D721Med (cell line): ENCODE data around the gene XRCC4.

ENCODE experiments used
- DNase-seq: peaks from one replicate; pipeline ENCODE4 v3.0.0; 2011; ENCODE audit warnings: low spot score; ENCODE audit not compliant: insufficient read length
- FAIRE-seq: peaks from 2 replicates; lab custom pipeline; 2011; peaks lifted over from hg19 to GRCh38; lab: Jason Lieb, UNC
- CTCF ChIP-seq: IDR thresholded peaks from 2 replicates; pipeline ENCODE4 v1.5.1; 2012; ENCODE audit warnings: mild to moderate bottlenecking, control low read depth; ENCODE audit not compliant: insufficient read depth; ENCODE audit errors: missing control alignments

The XRCC4 gene

DNA sequence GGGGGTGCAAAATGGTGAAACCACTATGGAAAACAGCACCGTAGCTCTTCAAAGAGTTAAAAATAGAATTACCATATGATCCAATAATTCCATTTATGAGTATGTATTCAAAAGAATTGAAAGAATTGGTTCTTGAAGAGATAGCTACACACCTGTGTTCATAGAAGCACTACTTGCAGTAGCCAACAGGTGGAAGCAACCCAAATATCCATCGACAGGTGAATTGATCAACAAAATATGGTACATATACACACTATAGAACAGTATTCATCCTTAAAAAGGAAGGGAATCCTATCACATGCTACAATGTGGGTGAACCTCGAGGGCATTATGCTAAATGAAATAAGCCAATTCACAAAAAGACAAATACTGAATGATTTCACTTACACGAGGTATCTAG is 308.5 kb downstream of the XRCC4 start:
- FAIRE-seq (no peak), DNase-seq (no peak)
- no peak for TF ChIP-seq CTCF

DNA sequence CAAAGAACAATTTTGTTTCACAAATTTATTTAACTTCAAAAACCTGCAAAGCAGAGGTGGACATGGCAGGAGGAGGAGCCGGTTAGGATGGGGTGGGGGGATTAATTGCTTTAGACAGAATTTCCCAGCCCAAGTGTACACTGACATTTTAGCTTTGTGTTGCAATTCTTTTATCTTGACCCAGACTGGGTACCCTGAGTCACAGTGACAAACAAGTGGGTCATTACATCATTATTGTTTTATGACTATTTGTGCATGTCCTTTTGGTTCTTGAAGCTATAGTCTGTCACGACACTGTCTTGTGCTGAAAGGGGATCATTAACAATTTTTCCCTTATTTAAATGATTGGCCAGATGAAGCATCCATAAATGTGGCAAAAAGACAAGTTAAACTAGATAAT is 309.7 kb downstream of the XRCC4 start:
- FAIRE-seq = no peak
- no peak for TF ChIP-seq CTCF
- no peak for DNase-seq

GRCh38 chr5:83388608-83389007 is 311.3 kb downstream of the XRCC4 start:
- no peak for TF ChIP-seq CTCF
- DNase-seq (no peak), FAIRE-seq (no peak)

- FAIRE-seq (no peak), DNase-seq (no peak)
These were observed 315.6 kb downstream of the XRCC4 start for GRCh38 chr5:83392766-83393503.

GRCh38 chr5:83393504-83393866 is 316.1 kb downstream of the XRCC4 start:
- FAIRE-seq (no peak), DNase-seq (no peak)
- no peak for TF ChIP-seq CTCF

More at GRCh38 chr5:83392766-83393503, 315.6 kb downstream of the XRCC4 start:
- no peak for TF ChIP-seq CTCF

GRCh38 chr5:83394190-83394589 is 316.8 kb downstream of the XRCC4 start:
- FAIRE-seq (no peak), DNase-seq (no peak)
- no peak for TF ChIP-seq CTCF

- FAIRE-seq (no peak), DNase-seq (no peak)
- no peak for TF ChIP-seq CTCF
These were observed 319.3 kb downstream of the XRCC4 start for GRCh38 chr5:83396662-83397061.
